H1 (cell line): ENCODE measurements around the gene MBNL2. TPM values are rescaled to one million over a fixed set of nuclear protein-coding genes. Genes with fewer than 3 reads are reported as not detected.

Source experiments
- ASH2L ChIP-seq: fragments of 200-600, 300-600 bp; sonication (generic); IDR thresholded peaks from one replicate; pipeline ENCODE4 v1.7.1; 2017; ENCODE audit warnings: low read length
- BACH1 ChIP-seq: IDR thresholded peaks from 2 replicates; pipeline ENCODE4 v1.6.1; 2012; ENCODE audit warnings: low read length, improper control_type of control experiment
- RNF2 ChIP-seq: fragments of 200-900, 300-1000 bp; sonication (generic); IDR thresholded peaks from 2 replicates; pipeline ENCODE4 v1.7.1; 2016; ENCODE audit warnings: borderline replicate concordance, low read depth, mild to moderate bottlenecking, antibody characterized with exemption, low read length; ENCODE audit not compliant: poor library complexity, severe bottlenecking; ENCODE audit errors: missing control alignments
- RXRA ChIP-seq: IDR thresholded peaks from 2 replicates; pipeline ENCODE4 v1.6.1; 2011; ENCODE audit warnings: low read depth, mild to moderate bottlenecking, low read length, moderate library complexity; ENCODE audit not compliant: insufficient read depth
- TAF7 ChIP-seq: optimal IDR thresholded peaks from 2 replicates; pipeline ENCODE3; 2011; ENCODE audit warnings: low read depth, mild to moderate bottlenecking, inconsistent platforms, low read length, moderate library complexity, borderline replicate concordance
- ZNF274 ChIP-seq: IDR thresholded peaks from 2 replicates; pipeline ENCODE4 v1.7.0; 2012; ENCODE audit warnings: low read length, borderline replicate concordance; ENCODE audit errors: extremely low read depth
- polyA plus RNA-seq, 7 experiments: library from polyadenylated mRNA; depleted of rRNA in 3 of 7; stranded (reverse) in 5 of 7; unstranded in 2 of 7; fragments of >200 nt in 5 of 7; fragments of 200-250 nt in 2 of 7; gene quantifications; 1 replicate in 5 of 7; 2 replicates in 1 of 7; 4 replicates in 1 of 7; pipeline versions ENCODE4 v1.2.1 to v1.2.3, GENCODE V29; 2011 to 2013; ENCODE audit warnings: missing spikeins in 2 of 7, mixed read lengths in 2 of 7
- total RNA-seq: library from RNA; stranded (reverse); fragmentation: NEBNext Ultra II Directional; extraction: Animal tissue kit (Norgen Biotek cat#: 25700); gene quantifications from 2 replicates; pipeline ENCODE4 v1.2.1, GENCODE V29; 2021
- TF ChIP-seq, protein P1 (sequence below): IDR thresholded peaks from 2 replicates; pipeline ENCODE4 v1.6.1; 2011; ENCODE audit warnings: low read depth, mild to moderate bottlenecking, low read length; ENCODE audit not compliant: insufficient read depth
- TF ChIP-seq, protein P2 (sequence below), 3 experiments: IDR thresholded peaks; 1 replicate in 2 of 3; 2 replicates in 1 of 3; pipeline versions ENCODE4 v1.5.1 to v1.6.1; 2011; ENCODE audit warnings: low read length in 3 of 3, mild to moderate bottlenecking in 3 of 3, inconsistent platforms in 2 of 3, low read depth in 1 of 3, moderate library complexity in 1 of 3; ENCODE audit not compliant: insufficient read depth in 1 of 3; ENCODE audit errors: control extremely low read depth in 1 of 3

MBNL2 gene
- total and polyA plus RNA-seq, 2 of the 8 experiments (the other 6 are each of a cell fraction or from before 2014, with no cell fraction given): 1.0 to 2.6 TPM

DNA sequence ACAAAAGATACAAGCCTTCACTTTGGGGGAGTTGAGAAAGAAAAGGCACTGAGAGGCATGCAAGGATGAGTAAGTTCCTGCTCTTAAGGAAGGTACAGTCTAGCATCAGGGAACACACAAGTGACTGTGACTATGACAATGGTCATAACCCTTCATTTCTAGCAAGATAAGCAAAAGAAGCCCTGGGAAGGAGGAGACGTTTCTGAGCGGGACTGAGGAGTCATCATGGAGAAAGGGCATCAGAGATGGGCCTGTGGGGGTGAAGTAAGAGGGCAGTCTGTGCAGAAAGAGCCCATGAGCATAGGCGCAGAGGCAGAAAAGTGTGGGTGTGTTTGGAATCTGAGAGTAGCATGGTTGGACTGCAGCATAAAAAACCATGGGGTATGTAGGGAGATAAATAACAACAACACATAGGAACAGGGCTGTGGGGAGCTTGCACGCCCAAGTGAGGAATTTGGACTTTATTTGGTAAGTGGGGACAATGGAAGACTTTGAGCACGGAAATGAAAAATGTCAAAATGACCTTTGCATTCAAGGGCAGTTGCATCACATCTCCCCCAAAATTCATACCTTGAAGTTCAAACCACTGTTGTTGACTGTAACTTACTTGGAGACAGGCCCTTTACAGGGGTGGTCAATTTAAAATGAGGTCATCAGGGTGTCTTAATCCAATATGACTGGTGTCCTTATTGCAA is 86.7 kb downstream of the MBNL2 start (continued):
- TF ChIP-seq, protein P1, sequence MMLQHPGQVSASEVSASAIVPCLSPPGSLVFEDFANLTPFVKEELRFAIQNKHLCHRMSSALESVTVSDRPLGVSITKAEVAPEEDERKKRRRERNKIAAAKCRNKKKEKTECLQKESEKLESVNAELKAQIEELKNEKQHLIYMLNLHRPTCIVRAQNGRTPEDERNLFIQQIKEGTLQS: no peak
- TF ChIP-seq RNF2 (no peak), BACH1 (no peak), ASH2L (no peak), RXRA (no peak), TAF7 (no peak), ZNF274 (no peak)
- TF ChIP-seq, protein P2, sequence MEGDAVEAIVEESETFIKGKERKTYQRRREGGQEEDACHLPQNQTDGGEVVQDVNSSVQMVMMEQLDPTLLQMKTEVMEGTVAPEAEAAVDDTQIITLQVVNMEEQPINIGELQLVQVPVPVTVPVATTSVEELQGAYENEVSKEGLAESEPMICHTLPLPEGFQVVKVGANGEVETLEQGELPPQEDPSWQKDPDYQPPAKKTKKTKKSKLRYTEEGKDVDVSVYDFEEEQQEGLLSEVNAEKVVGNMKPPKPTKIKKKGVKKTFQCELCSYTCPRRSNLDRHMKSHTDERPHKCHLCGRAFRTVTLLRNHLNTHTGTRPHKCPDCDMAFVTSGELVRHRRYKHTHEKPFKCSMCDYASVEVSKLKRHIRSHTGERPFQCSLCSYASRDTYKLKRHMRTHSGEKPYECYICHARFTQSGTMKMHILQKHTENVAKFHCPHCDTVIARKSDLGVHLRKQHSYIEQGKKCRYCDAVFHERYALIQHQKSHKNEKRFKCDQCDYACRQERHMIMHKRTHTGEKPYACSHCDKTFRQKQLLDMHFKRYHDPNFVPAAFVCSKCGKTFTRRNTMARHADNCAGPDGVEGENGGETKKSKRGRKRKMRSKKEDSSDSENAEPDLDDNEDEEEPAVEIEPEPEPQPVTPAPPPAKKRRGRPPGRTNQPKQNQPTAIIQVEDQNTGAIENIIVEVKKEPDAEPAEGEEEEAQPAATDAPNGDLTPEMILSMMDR (IDR thresholded peaks at IDR 0.05; ENCODE audit: control extremely low read depth in 1 of 3, insufficient read depth in 1 of 3, low read depth in 1 of 3, low read length in 3 of 3): no peak
